GM21576 (cell line): ENCODE measurements around the gene ERCC4.

ENCODE experiments used
- ATAC-seq: cut with Tn5 transposase; IDR thresholded peaks from one replicate; pipeline ENCODE4 v1.9.1; 2021; ENCODE audit warnings: mild to moderate bottlenecking, moderate library complexity; ENCODE audit not compliant: unreplicated experiment

Gene ERCC4

DNA sequence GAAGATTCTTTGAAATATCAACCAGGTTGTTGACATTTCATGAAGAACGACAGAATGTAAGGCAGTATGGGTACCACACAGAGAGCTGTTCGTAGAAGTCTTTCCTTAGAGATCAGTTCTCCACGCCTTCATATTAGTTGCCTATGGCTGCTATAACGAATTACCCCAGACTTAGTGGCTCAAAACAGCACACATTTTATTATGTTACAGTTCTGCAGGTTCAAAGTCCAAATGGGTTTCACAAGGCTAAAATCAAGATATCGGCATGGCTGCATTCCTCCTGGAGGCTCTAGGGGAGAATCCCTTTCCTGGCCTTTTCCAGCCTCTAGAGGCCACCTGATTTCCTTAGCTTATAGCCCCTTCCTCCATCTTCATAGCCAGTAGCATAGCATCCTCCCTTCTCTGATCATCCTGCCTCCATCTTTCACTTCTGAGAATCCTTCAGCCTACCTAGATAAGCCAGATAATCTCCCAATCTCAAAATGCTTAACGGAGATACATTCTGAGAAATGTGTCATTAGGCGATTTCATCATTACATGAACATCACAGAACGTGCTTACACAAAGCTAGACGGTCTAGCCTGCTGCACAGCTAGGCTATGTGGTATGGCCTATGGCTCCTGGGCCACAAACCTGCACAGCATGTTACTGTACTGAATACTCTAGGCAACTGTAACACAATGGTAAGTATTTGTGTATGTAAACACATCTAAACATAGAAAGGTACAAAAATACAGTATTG is 26.0 kb downstream of the ERCC4 start:
- ATAC-seq: no peak

DNA sequence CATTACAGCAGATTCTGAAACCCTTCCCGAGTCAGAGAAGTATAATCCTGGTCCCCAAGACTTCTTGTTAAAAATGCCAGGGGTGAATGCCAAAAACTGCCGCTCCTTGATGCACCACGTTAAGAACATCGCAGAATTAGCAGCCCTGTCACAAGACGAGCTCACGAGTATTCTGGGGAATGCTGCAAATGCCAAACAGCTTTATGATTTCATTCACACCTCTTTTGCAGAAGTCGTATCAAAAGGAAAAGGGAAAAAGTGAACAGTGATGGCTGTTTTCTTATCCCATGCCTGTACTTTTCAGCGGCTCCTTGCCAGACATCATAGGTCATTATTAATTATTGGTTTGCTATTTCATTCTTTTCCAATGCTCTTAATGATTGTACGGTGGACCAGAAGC is 28.1 kb downstream of the ERCC4 start:
- ATAC-seq: no peak

DNA sequence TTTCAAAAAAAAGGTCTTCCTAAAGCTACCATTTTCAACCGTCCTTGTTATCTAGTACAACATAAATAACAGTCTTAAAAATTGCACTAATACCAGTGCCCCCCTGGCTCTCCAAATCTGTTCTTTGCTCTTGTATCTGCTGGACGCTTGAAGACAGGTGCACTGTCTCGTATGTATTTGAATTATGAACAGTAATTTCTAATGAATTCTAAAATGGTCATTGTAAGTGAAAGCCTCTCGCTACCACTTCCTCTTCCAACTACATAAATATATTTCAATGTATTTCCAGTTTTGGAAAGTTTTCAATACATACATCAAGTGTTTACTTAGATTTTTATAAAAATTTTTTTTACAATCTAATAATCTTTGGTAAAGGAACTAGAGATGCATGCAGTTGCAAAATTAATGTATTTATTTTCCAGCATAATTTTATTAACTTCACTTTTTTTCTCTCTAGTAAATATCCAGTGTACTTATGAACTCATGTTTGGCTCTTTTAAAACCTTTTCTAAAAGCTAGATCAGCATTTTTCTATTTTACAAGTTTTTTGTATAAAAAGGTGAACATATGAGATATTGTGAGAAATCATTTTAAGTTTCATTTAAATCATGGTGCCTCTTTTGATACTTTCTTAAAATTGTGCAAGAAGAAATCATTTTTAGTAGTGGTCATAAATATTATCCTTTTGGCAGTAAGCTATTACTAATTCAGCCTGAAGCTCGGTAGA is 31.0 kb downstream of the ERCC4 start:
- ATAC-seq: no peak

DNA sequence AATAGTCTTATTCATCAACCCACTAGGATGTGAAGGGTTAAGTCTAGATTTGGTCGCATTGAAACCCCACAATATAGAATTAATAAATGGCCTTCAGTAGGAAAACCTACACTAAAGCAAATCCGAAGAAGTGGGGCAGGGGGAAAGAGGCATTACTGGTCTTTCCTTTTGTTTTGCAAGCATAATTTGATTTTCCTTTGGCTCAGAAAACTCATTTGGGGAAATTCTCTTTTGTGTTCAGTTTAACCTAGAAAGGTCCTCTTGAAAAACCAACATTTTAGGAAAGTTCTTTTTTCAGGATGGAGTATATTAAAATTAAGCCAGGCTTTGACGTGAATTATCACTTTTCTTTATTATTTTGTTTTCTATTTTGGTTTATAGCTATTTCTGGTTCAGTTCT is 31.7 kb downstream of the ERCC4 start:
- ATAC-seq: no peak

DNA sequence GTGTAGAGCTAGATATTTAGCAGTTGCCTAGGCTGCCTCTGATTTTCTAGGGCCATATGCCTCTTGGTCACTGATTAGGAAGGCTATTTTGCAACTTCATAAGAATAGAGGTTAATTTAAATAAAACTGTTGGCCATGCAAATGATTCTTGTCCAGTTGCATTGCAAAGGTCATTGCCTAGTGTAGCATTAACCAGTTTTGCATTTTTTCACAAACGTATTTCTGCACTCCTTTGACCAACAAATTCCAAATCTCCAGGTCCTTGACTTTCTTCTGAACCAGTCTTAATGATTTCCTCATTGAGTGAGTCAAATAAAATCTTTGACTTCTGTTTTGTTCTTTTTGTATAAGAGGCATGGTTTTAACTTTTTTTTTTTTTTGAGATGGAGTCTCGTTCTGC is 33.5 kb downstream of the ERCC4 start:
- no peak for ATAC-seq

DNA sequence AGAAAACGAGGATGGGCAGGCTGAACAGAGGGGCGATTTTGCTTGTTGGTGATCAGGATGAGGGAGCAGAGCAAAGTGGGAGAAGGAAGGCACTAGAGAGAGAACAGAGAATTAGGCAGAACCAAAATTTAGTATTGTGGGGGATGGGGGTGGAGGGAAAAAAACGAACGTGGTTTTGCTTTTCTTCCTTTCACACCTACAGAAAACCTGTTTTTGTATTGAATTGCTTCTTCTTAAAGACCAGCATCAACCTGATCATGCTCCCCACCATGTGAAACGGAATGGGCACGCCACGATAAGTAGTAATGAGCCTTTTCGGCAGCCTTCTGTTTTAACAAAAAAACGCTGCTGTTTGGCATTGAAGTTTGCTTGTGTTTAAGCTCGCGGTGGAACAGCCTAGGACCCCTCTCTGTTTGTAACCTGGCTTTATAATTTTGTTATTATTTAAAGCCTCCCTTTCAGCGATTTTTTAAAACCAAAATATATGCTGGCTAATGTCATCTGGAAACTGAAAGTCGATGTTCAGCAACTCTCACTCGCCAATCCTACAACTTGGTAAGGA is 36.8 kb downstream of the ERCC4 start:
- peak; percentile 17 for ATAC-seq

DNA sequence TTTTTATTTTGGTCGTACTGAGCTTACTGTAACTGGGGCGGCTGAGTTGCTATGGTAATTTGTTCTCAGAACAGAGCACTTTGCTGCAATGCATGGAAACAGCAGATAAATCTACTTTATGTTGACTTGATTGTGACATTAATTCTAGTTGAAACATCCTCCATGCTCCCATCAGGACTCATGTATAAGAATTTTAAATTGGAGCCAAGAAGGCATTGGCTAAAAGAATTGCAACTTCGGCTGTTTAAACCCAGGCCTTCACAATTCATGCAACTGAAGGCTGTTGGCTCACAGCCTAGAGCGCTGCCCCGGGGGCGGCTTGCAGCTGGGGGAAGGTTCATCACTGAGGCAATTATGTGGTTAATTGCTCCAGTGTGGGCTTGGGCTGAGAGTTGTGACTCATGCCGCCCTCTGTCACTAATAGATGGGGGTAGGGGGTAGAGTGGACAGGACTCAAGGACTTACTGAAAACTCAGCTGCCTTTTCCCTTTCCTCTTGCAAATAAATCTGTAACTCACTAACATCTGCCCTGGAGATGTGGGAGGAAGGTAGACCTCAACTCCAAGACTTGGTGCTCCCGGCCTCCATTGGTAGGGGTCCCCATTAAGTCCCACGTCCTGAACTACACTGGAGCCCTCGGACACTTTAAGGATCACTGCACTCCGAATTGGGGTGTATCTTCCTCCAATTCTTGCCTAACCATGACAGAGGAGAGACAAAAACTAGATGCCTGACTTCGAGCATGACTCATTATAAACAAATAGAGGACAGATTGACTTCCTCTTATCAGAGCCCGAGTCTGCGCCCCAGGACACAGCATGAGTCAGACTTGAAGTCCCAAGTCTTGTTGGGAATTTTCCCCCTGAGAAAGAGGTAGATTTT is 37.5 kb downstream of the ERCC4 start:
- peak; percentile 59 for ATAC-seq

DNA sequence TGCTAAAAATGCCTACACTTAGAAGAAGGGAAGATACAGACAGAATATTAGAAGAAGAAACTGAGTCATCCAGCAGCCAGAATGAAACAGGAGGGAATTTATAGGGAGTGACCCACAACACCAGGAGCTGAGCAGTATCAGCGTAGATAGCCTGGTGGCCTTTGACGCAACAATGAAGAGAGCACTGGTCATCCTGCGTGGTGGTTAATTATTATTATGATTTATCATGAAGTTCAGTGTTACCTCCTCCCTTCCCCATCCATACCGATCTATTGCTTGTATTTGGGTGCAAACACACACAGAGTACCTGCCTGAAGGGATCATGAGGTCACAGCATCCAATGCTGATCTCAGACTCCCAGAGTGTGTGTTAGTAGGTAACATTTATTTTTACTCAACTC is 38.5 kb downstream of the ERCC4 start:
- no peak for ATAC-seq

DNA sequence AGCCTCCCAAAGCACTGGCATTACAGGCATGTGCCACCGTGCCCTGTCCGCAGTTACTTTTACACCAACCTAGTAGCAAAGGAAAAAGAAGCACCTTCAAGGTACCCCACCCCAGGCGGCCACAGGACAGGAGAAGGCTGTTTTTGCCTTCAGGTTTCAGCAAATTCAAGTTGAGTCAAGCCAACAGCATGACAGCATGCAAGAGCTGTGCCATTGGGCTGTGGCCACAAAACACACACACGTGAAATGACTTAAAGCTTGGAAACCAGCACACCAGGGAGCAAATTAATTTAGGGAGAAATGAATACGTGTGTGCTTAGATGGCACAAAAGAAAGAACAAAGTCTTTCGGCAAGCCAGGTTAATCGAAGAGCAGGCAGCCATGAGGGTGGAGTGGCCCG is 39.7 kb downstream of the ERCC4 start:
- no peak for ATAC-seq

DNA sequence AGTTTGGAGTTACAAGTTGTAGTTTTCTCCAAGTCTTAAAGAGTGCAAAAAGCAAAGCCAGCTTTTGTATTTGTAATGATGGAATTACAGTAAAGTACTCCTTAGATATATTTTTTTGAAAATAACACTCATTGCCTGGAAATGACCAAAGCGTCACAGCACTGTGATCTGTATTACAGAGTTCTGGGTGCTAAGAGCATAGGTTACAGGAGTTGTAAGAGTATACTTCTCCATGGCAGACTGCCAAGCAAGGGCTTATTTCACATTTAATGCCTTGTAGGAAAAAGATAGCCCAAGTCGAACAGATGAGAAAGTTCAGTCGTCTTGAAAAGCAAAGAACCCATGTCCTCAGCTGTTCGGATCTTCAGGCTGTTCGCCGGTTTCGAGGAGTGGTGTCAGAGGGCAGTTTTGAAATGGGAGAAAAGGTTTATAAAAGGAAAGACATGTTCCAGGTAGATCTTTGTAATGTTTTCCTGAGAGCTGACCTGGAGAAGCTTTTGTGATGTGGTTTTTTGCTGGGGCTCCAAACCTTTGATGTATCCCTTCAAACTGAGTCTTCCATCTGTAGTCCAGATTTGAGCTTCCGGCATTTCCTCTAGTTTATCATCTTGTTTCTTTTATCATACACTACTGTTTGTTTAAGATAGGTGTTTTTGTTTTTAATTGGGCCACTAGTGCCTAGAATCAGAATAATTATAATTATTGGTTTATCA is 41.3 kb downstream of the ERCC4 start:
- ATAC-seq: no peak

DNA sequence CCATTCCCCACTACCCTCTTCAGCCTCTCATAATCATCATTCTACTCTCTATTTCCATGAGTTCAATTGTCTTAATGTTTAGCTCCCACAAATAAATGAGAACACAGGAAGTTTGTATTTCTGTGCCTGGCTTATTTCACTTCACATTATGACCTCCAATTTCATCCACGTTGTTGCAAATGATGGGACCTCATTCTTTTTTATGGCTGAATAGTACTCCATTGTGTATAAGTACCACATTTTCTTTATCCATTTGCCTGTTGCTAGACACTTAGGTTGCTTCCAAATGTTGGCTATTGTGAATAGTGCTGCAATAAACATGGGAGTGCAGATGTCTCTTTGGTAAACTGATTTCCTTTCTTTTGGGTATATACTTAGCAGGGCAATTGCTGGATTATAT is 42.3 kb downstream of the ERCC4 start:
- ATAC-seq: no peak

DNA sequence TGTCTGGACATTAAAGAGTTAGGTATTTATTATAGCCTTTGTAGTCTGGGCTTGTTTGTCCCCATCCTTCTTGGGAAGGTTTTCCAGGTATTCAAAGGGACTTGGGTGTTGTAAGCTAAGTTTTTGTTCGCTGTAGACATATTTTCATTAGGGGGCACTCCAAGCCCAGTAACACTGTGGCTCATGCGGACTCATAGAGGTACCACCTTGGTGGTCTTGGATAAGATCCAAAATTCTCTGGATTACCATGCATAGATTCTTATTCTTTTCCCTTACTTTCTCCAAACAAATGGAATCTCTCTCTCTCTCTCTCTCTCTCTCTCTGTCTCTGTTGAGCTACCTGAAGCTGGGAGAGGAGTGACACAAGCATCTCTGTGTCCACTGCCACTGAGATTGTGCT is 48.9 kb downstream of the ERCC4 start:
- ATAC-seq: no peak

DNA sequence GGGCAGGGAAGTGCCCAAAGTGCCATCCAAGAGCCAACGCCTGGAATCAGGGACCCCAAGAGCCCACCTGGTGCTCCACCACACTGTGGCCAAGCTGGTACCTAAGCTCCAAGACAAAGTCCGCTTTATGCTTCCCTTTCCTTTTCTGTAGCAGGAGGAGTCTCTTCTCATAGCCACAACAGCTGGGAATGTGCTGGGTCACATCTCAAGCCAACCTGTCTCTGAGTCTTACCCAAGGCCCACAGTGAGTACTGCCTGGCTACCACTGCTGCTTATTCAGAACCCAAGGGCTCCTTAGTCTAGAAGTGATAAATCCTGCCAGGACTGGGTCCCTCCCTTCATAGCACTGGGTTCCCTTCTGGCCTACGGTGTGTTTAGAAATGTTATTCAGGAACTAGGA is 49.8 kb downstream of the ERCC4 start:
- ATAC-seq: no peak

DNA sequence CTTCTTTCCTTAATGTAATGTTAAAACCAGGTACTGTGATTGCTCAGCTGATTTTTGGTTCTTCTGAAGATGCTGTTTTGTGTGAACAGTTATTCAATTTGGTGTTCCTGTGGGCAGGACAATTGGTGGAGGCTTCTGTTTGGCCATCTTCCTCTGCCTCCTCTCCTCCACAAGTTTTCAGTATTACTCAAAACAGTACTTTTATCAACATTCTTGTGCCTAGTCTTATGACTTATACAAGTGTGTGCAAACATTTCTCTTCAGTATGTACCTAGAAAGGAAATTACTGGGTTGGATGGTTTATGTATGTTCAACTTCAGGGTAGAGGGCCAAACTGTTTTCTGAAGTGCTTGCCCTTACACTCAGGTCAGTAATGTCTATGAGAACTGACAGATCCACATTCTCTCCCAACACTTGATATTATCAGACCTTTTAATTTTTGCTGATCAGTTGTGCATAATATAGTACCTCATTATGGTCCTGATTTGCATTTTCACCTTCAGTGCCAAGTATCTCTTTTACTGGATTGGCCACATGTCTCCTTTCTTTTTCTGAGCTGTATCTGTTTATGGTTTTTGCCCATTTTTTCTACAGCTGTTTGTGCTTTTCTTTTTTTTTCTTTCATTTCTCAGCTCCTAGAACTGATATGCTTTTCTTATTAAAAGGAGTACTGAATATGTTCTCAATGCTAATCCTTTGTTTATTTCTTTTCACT is 50.9 kb downstream of the ERCC4 start:
- ATAC-seq: no peak

DNA sequence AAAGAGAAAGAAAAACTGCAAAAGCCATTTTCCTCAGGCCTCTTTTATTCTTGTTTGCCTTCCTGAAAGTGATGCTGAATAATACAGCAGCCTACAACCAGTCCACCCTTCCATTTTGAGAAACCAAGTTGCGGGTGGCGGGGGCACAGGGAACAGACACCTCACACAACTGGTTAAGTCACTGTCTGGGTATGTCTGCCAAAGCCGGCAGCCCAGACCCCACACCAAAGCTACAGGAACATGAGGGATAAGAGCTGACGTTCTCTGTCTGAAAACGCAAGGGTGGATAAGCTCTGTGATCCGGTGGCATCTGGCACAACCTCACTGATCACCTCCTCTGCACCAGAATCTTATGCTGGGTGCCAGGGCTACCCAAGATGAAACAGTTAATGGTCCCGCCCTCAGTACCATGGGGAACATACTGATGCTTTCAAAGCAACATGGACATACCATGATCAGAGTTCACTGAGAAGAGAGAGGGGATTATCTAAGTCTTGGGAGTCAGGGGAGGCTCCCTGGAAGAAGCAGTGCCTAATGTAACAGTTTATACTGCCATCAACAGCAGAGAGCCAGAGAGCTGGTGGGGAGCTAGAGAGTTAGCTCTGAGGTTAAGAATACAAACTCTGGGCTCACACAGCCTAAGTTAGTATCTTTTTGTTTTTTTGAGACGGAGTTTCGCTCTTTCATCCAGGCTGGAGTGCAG is 53.5 kb downstream of the ERCC4 start:
- no peak for ATAC-seq

DNA sequence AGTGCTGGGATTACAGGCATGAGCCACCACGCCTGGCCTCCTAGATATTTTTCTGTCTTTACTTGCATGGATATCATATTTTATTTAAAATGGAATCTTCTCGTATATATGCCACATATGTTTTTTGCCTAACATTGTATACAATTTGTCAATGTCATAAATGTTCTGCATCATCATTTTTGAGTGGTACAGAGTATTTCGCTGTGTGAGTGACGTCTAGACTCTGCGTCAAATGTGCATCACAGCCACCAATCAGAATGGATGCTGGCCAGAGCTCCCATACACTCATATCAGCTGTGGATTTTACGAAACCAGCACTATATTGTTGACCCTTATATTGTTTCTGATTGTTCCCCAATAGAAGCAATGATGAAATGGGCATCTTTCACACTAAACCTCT is 57.2 kb downstream of the ERCC4 start:
- ATAC-seq: no peak

DNA sequence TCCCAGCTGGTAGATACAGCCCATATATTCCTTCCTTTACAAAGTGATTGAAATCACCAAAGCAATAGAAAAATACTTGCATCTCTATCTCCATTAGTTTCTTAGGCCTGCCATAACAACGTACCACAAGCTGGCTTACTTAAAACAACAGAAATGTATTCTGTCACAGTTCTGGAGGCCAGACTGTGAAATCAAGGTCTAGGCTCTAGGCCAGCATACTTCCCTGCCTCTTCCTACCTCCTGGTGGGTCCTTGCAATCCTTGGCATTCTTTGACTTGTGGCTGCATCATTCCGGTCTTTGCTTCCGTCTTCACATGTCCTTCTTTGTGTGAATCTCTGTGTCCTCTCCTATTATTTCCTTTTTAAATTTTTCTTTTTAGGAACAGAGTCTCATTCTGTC is 62.5 kb downstream of the ERCC4 start:
- no peak for ATAC-seq

DNA sequence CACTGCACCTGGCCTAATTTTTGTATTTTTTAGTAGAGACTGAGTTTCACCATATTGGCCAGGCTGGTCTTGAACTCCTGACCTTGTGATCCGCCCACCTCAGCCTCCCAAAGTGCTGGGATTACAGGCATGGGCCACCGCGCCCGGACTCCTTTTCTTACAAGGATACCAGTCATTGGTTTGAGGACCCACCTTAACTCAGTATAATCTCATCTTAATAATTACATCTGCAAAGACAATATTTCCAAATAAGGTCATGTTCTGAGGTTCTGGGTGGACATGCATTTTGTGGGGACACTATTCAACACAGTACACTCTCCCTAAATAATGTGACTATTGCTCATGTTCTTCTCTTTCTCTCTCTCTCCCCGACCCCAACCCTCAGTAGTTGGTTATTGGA is 63.7 kb downstream of the ERCC4 start:
- ATAC-seq: no peak

DNA sequence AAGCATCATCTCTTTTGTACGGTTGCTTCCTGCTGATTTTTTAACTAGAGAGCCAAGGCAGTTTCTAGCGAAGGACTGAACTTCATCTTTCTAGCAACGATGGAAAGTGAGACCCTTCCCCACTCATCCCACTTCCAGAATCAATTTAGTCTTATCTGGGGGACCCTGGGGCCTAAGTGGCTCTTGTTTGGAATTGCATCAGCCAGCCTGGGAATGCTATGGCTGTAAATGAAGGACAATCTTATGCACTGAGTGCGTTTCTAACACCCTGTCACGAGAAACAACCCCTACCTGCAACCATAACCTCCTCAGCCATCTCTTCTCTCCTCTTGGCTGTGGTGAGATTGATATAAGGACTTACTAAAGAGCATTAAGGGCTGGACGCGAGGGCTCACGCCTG is 64.8 kb downstream of the ERCC4 start:
- ATAC-seq: no peak

DNA sequence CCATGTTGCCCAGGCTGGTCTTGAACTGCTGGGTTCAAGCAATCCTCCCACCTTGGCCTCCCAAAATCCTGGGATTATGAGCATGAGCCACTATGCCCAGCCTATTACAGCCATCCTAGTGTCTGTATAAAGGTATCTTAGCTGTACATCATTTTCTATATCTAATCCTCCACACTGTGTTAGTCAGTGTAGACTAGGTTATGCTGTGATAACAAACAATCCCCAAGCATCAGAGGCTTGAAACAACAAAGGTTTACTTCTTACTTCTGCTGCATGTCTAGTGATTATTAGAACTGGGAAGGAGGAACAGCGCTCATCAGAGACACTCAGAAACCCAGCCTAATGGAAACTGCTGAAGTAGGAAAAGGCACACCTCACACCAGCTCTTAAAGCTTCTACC is 68.1 kb downstream of the ERCC4 start:
- no peak for ATAC-seq
